IMR-90 (cell line): ENCODE results near the gene WDR62. TPM values are rescaled to one million over a fixed set of nuclear protein-coding genes. Genes with fewer than 3 reads are reported as not detected.
A peak's percentile ranks its signal among the peaks of the same experiment; 100 is the strongest.

Experiments used
- ATAC-seq: fragments of 200-7000 bp; cut with Tn5 transposase; 2 replicates; pipeline ENCODE4 v1.9.1; 2020; ENCODE audit warnings: low read depth, mild to moderate bottlenecking, moderate library complexity
- BruUV-seq: library from RNA; stranded (reverse); fragments of 400-500 nt; replicated peaks from 2 replicates; lab custom pipeline; 2021; lab: Mats Ljungman, UMichigan
- CTCF ChIA-PET: fragments of 300-600 bp; formaldehyde crosslinking; extraction: SDS; loops from one replicate; lab custom pipeline; 2021; ENCODE audit warnings: antibody characterized with exemption; lab: Yijun Ruan, JAX
- POLR2A ChIA-PET: fragments of 300-600 bp; sonication (Branson Sonifier 250); formaldehyde crosslinking; loops from one replicate; lab custom pipeline; 2022; ENCODE audit warnings: antibody characterized with exemption; ENCODE audit not compliant: unreplicated experiment; lab: Charles Lee
- DNase-seq: peaks from one replicate; pipeline ENCODE4 v3.0.0; 2013
- H2AFZ ChIP-seq: replicated peaks from 2 replicates; pipeline ENCODE3; 2013; ENCODE audit warnings: low read length, mild to moderate bottlenecking; ENCODE audit not compliant: poor library complexity
- H2AK5ac ChIP-seq: 2 replicates; pipeline ENCODE4 v1.6.1; 2013; ENCODE audit warnings: low read depth, low read length, inconsistent platforms
- H2AK9ac ChIP-seq: replicated peaks from 2 replicates; pipeline ENCODE3; 2013; ENCODE audit warnings: mild to moderate bottlenecking, low read depth, low read length, moderate library complexity; ENCODE audit not compliant: poor library complexity
- H2BK120ac ChIP-seq: 2 replicates; pipeline ENCODE4 v1.6.1; 2013; ENCODE audit warnings: low read depth, low read length, inconsistent platforms
- H2BK15ac ChIP-seq: 3 replicates; pipeline ENCODE4 v1.6.1; 2013; ENCODE audit warnings: low read depth, low read length, inconsistent platforms
- H2BK20ac ChIP-seq: 2 replicates; pipeline ENCODE4 v1.6.1; 2013; ENCODE audit warnings: low read depth, mild to moderate bottlenecking, inconsistent platforms, low read length, moderate library complexity
- H2BK5ac ChIP-seq: 2 replicates; pipeline ENCODE4 v1.6.1; 2013; ENCODE audit warnings: mild to moderate bottlenecking, low read depth, low read length, inconsistent platforms; ENCODE audit not compliant: poor library complexity, severe bottlenecking
- H3K14ac ChIP-seq: replicated peaks from 2 replicates; pipeline ENCODE4 v1.6.1; 2013; ENCODE audit warnings: low read depth, low read length, inconsistent platforms
- H3K18ac ChIP-seq: 2 replicates; pipeline ENCODE4 v1.6.1; 2013; ENCODE audit warnings: low read depth, low read length, control low read depth
- H3K23ac ChIP-seq: 2 replicates; pipeline ENCODE4 v1.6.1; 2013; ENCODE audit warnings: low read depth, low read length, inconsistent platforms
- H3K27ac ChIP-seq: 2 replicates; pipeline ENCODE4 v1.5.1; 2013; ENCODE audit warnings: mild to moderate bottlenecking, control low read depth, low read length; ENCODE audit not compliant: insufficient read depth
- H3K27me3 ChIP-seq: 2 replicates; pipeline ENCODE4 v1.6.1; 2013; ENCODE audit warnings: low read length; ENCODE audit not compliant: control insufficient read depth, insufficient read depth
- H3K36me3 ChIP-seq: 2 replicates; pipeline ENCODE4 v1.6.1; 2013; ENCODE audit warnings: low read length, mixed read lengths; ENCODE audit not compliant: control insufficient read depth, insufficient read depth
- H3K4ac ChIP-seq: 2 replicates; pipeline ENCODE4 v1.6.1; 2013; ENCODE audit warnings: low read depth, low read length, inconsistent platforms
- H3K4me1 ChIP-seq: 2 replicates; pipeline ENCODE4 v1.6.1; 2013; ENCODE audit warnings: low read length, mixed read lengths; ENCODE audit not compliant: control insufficient read depth, insufficient read depth
- H3K4me2 ChIP-seq: 2 replicates; pipeline ENCODE4 v1.6.1; 2013; ENCODE audit warnings: low read depth, mild to moderate bottlenecking, control low read depth, low read length, moderate library complexity
- H3K4me3 ChIP-seq: 2 replicates; pipeline ENCODE4 v1.5.1; 2013; ENCODE audit warnings: low read depth, mild to moderate bottlenecking, control low read depth, low read length, moderate library complexity; ENCODE audit not compliant: insufficient read depth
- H3K56ac ChIP-seq: 2 replicates; pipeline ENCODE4 v1.6.1; 2013; ENCODE audit warnings: low read length, inconsistent platforms; ENCODE audit not compliant: insufficient read depth; ENCODE audit errors: extremely low read depth
- H3K79me1 ChIP-seq, 2 experiments: 2 replicates each; pipeline ENCODE4 v1.6.1; 2013; ENCODE audit warnings: low read length in 2 of 2, inconsistent platforms in 1 of 2, low read depth in 1 of 2
- H3K9ac ChIP-seq: 2 replicates; pipeline ENCODE4 v1.6.1; 2013; ENCODE audit warnings: low read depth, low read length, control low read depth
- H3K9me1 ChIP-seq: 2 replicates; pipeline ENCODE4 v1.6.1; 2013; ENCODE audit warnings: low read length, inconsistent platforms; ENCODE audit not compliant: insufficient read depth
- H3K9me3 ChIP-seq: 2 replicates; pipeline ENCODE4 v1.6.1; 2013; ENCODE audit warnings: low read length; ENCODE audit not compliant: control insufficient read depth, insufficient read depth
- H4K20me1 ChIP-seq: 2 replicates; pipeline ENCODE4 v1.6.1; 2013; ENCODE audit warnings: low read length, inconsistent platforms; ENCODE audit not compliant: insufficient read depth
- H4K5ac ChIP-seq: 2 replicates; pipeline ENCODE4 v1.6.1; 2013; ENCODE audit warnings: mild to moderate bottlenecking, low read depth, low read length, control low read depth
- H4K8ac ChIP-seq, 2 experiments: 2 replicates each; pipeline ENCODE4 v1.6.1; 2013; ENCODE audit warnings: low read depth in 2 of 2, low read length in 2 of 2, control low read depth in 1 of 2, inconsistent platforms in 1 of 2
- H4K91ac ChIP-seq: 2 replicates; pipeline ENCODE4 v1.6.1; 2013; ENCODE audit warnings: low read depth, low read length, inconsistent platforms; ENCODE audit not compliant: insufficient read depth
- BHLHE40 ChIP-seq: fragments of 150-350 bp; IDR thresholded peaks from 2 replicates; pipeline ENCODE4 v1.6.1; 2016; ENCODE audit warnings: mild to moderate bottlenecking, low read depth, low read length
- CEBPB ChIP-seq: IDR thresholded peaks from 2 replicates; pipeline ENCODE4 v1.6.1; 2012; ENCODE audit warnings: low read depth, low read length, improper control_type of control experiment
- RAD21 ChIP-seq: IDR thresholded peaks from 2 replicates; pipeline ENCODE4 v1.6.1; 2012; ENCODE audit warnings: low read length, improper control_type of control experiment
- WGBS, 2 experiments: methylation state at CpG; one replicate each; pipeline versions ENCODE4 v1.1.5 to v1.1.7; 2013; ENCODE audit warnings: missing lambda C conversion rate in 2 of 2; ENCODE audit not compliant: insufficient read length in 1 of 2; ENCODE audit errors: extremely low coverage in 2 of 2; 5-methylcytosine and 5-hydroxymethylcytosine counted together
- dilution Hi-C: fragments of 300-500 bp; cut with HindIII; formaldehyde crosslinking; loops from one replicate; pipeline ENCODE4 v1.14.3; 2018; ENCODE audit warnings: low sequenced_read_pairs; ENCODE audit not compliant: unreplicated experiment
- in situ Hi-C: fragments of 300-500 bp; cut with MboI; formaldehyde crosslinking; loops from 3 replicates; pipeline ENCODE4 v1.14.3; 2019; ENCODE audit warnings: low sequenced_read_pairs, inconsistent platforms, mixed read lengths
- intact Hi-C: fragments of 100-400 bp; cut with micrococcal nuclease; formaldehyde crosslinking; loops from 2 replicates; pipeline ENCODE4 v1.10.0; 2022
- polyA plus RNA-seq, 3 experiments: library from polyadenylated mRNA; depleted of rRNA; stranded (reverse); fragments of >200 nt; gene quantifications; 2 replicates each; pipeline ENCODE4 v1.2.3, GENCODE V29; 2012; ENCODE audit warnings: low replicate concordance in 1 of 3
- total RNA-seq: library from RNA; depleted of rRNA; stranded (reverse); fragments of >200 nt; gene quantifications from 2 replicates; pipeline ENCODE4 v1.2.3, GENCODE V29; 2012
- TF ChIP-seq, protein P1 (sequence below): conservative IDR thresholded peaks from 2 replicates; pipeline ENCODE4 v1.5.1; 2012; ENCODE audit warnings: mild to moderate bottlenecking, low read depth, low read length, improper control_type of control experiment

Gene WDR62
- total and polyA plus RNA-seq, 2 of the 4 experiments (the other 2 are of a cell fraction) = 4.5 to 7.0 TPM

DNA sequence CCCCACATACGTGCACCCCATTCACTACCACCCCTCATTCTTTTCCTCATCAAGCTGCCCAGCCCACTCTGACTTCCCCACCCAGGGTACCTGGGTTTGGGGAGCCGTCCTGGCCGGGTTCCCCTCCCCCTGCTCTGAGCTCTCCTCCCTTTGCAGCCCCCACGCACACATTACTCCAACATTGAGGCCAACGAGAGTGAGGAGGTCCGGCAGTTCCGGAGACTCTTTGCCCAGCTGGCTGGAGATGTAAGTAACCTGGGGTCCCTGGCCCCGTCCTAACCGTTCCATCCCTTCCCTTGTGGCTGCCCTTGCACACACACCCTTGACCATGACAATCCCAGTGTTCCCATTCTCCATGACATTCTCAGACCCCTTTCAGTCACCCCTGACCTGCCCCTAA is 87.8 kb downstream of the WDR62 start:
- peaks cover 36% of the 10 kb centered on the region for H4K20me1 ChIP-seq
- H4K91ac ChIP-seq = no peak overlapping the region
- no peak overlapping the region for H3K9ac ChIP-seq
- H3K79me1 ChIP-seq = peaks cover 41 to 64% of the 10 kb centered on the region in 2 experiments
- H4K8ac ChIP-seq = no peak overlapping the region
- H2BK5ac ChIP-seq = no peak overlapping the region
- peak overlapping the region; percentile 9 for H2AFZ ChIP-seq
- in situ Hi-C loops = no loop called here
- no peak overlapping the region for H3K4me2 ChIP-seq
- peak overlapping the region; percentile 76 for H2AK9ac ChIP-seq
- H2BK20ac ChIP-seq = no peak overlapping the region
- H3K27ac ChIP-seq = no peak overlapping the region
- ChIA-PET CTCF (no interaction called here), POLR2A (no interaction called here)
- H3K23ac ChIP-seq = no peak overlapping the region
- WGBS, 2 experiments = 93% methylated on average over 7 of the region's 9 CpGs; no CpG with 5 or more reads in 1 of the 2 experiments
- H2AK5ac ChIP-seq = no peak overlapping the region
- peaks cover 44% of the 10 kb centered on the region for H3K36me3 ChIP-seq
- no TSS peak for BruUV-seq
- dilution Hi-C loops = no loop called here
- H3K9me3 ChIP-seq = no peaks in the 10 kb centered on the region
- no peak overlapping the region for H3K14ac ChIP-seq
- no peaks in the 10 kb centered on the region for H3K27me3 ChIP-seq
- no peak overlapping the region for H3K56ac ChIP-seq
- H3K4me1 ChIP-seq = peaks cover 4% of the 10 kb centered on the region; the same call in 1 of the 2 replicates
- H3K18ac ChIP-seq = no peak overlapping the region
- H3K9me1 ChIP-seq = peaks cover 13% of the 10 kb centered on the region
- H2BK15ac ChIP-seq = no peak overlapping the region
- H3K4me3 ChIP-seq = no peak overlapping the region
- no peak overlapping the region for H4K5ac ChIP-seq
- TF ChIP-seq CEBPB = no peak
- TF ChIP-seq, protein P1, sequence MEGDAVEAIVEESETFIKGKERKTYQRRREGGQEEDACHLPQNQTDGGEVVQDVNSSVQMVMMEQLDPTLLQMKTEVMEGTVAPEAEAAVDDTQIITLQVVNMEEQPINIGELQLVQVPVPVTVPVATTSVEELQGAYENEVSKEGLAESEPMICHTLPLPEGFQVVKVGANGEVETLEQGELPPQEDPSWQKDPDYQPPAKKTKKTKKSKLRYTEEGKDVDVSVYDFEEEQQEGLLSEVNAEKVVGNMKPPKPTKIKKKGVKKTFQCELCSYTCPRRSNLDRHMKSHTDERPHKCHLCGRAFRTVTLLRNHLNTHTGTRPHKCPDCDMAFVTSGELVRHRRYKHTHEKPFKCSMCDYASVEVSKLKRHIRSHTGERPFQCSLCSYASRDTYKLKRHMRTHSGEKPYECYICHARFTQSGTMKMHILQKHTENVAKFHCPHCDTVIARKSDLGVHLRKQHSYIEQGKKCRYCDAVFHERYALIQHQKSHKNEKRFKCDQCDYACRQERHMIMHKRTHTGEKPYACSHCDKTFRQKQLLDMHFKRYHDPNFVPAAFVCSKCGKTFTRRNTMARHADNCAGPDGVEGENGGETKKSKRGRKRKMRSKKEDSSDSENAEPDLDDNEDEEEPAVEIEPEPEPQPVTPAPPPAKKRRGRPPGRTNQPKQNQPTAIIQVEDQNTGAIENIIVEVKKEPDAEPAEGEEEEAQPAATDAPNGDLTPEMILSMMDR = no peak
- no peak for TF ChIP-seq BHLHE40
- no peak for TF ChIP-seq RAD21
- no peak for DNase-seq
- H2BK120ac ChIP-seq = no peak overlapping the region
- H3K4ac ChIP-seq = no peak overlapping the region
- intact Hi-C loops = no loop called here
- no peak for ATAC-seq
